Measurements from ENCODE around the gene PLD6. TPM values are rescaled to one million over a fixed set of nuclear protein-coding genes. Genes with fewer than 3 reads are reported as not detected.

The PLD6 gene
- total RNA-seq, 1 experiment from 2014 or later = 2.9 TPM

GRCh38 chr17:17191961-17192381 lies 14.2 kb downstream of the PLD6 start:
- no TSS peak for BruUV-seq (replicated peaks)
- no peak for DNase-seq
- H3K4me3 Mint-ChIP-seq (ENCODE audit: low read depth, unreplicated experiment) = no peak overlapping the region

GRCh38 chr17:17191346-17191792 lies 14.8 kb downstream of the PLD6 start:
- CTCF ChIA-PET = no interaction called here
- Mint-ChIP-seq H3K4me1 (ENCODE audit: low read depth, unreplicated experiment) (no peaks in the 10 kb centered on the region), H3K36me3 (ENCODE audit: insufficient read depth, unreplicated experiment) (peaks cover 20% of the 10 kb centered on the region), H3K27me3 (ENCODE audit: unreplicated experiment) (no peaks in the 10 kb centered on the region), H3K4me3 (ENCODE audit: low read depth, unreplicated experiment) (no peak overlapping the region), H3K9me3 (ENCODE audit: low read depth, unreplicated experiment) (no peaks in the 10 kb centered on the region), H3K27ac (ENCODE audit: unreplicated experiment) (no peak overlapping the region)
- no TSS peak for BruUV-seq (replicated peaks)
- no peak for DNase-seq
- intact Hi-C loops (cut with micrococcal nuclease; ENCODE audit: unreplicated experiment) = no loop called here
- TF ChIP-seq CTCF (IDR thresholded peaks at IDR 0.05; ENCODE audit: unreplicated experiment) = no peak

More at GRCh38 chr17:17191961-17192381, 14.2 kb downstream of the PLD6 start:
- CTCF ChIA-PET = no interaction called here
- Mint-ChIP-seq H3K4me1 (ENCODE audit: low read depth, unreplicated experiment) (no peaks in the 10 kb centered on the region), H3K27me3 (ENCODE audit: unreplicated experiment) (no peaks in the 10 kb centered on the region), H3K9me3 (ENCODE audit: low read depth, unreplicated experiment) (no peaks in the 10 kb centered on the region), H3K27ac (ENCODE audit: unreplicated experiment) (no peak overlapping the region), H3K36me3 (ENCODE audit: insufficient read depth, unreplicated experiment) (peaks cover 14% of the 10 kb centered on the region)
- TF ChIP-seq CTCF (IDR thresholded peaks at IDR 0.05; ENCODE audit: unreplicated experiment) = no peak
- intact Hi-C loops (cut with micrococcal nuclease; ENCODE audit: unreplicated experiment) = no loop called here

- Mint-ChIP-seq H3K27ac (ENCODE audit: unreplicated experiment) (no peak overlapping the region), H3K4me3 (ENCODE audit: low read depth, unreplicated experiment) (no peak overlapping the region), H3K9me3 (ENCODE audit: low read depth, unreplicated experiment) (no peaks in the 10 kb centered on the region), H3K36me3 (ENCODE audit: insufficient read depth, unreplicated experiment) (peaks cover 31% of the 10 kb centered on the region), H3K4me1 (ENCODE audit: low read depth, unreplicated experiment) (peaks cover 7% of the 10 kb centered on the region), H3K27me3 (ENCODE audit: unreplicated experiment) (no peaks in the 10 kb centered on the region)
- no TSS peak for BruUV-seq (replicated peaks)
- CTCF ChIA-PET = no interaction called here
- DNase-seq = no peak
- intact Hi-C loops (cut with micrococcal nuclease; ENCODE audit: unreplicated experiment) = no loop called here
- no peak for TF ChIP-seq CTCF (IDR thresholded peaks at IDR 0.05; ENCODE audit: unreplicated experiment)
These were observed 15.9 kb downstream of the PLD6 start for GRCh38 chr17:17190188-17190587.

GRCh38 chr17:17189559-17189958 lies 16.6 kb downstream of the PLD6 start:
- no peaks in the 10 kb centered on the region for H3K27me3 Mint-ChIP-seq (ENCODE audit: unreplicated experiment)
- no peak for DNase-seq
- no TSS peak for BruUV-seq (replicated peaks)
- H3K9me3 Mint-ChIP-seq (ENCODE audit: low read depth, unreplicated experiment) = no peaks in the 10 kb centered on the region
- CTCF ChIA-PET = no interaction called here
- no peak for TF ChIP-seq CTCF (IDR thresholded peaks at IDR 0.05; ENCODE audit: unreplicated experiment)
- H3K27ac Mint-ChIP-seq (ENCODE audit: unreplicated experiment) = no peak overlapping the region
- peaks cover 9% of the 10 kb centered on the region for H3K4me1 Mint-ChIP-seq (ENCODE audit: low read depth, unreplicated experiment)
- intact Hi-C loops (cut with micrococcal nuclease; ENCODE audit: unreplicated experiment) = no loop called here
- peaks cover 34% of the 10 kb centered on the region for H3K36me3 Mint-ChIP-seq (ENCODE audit: insufficient read depth, unreplicated experiment)
- no peak overlapping the region for H3K4me3 Mint-ChIP-seq (ENCODE audit: low read depth, unreplicated experiment)
